ENCODE results near the gene PHLPP1.
A peak's percentile ranks its signal among the peaks of the same experiment; 100 is the strongest.

The PHLPP1 gene

DNA sequence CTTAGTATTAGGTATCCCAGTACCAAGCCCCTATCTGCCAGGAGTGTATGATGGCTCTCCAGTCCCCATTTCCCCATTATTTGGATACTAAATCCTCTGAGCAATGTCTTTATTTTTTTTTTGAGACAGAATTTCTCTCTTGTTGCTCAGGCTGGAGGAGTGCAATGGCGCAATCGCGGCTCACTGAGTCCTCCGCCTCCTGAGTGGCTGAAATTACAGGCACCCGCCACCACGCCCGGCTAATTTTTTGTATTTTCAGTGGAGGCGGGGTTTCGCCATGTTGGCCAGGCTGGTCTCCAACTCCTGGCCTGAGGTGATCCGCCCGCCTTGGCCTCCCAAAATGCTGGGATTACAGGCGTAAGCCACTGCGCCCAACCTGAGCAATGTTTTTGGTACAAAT lies 3.6 kb upstream of the PHLPP1 start:
- TF ChIP-seq, protein P1, sequence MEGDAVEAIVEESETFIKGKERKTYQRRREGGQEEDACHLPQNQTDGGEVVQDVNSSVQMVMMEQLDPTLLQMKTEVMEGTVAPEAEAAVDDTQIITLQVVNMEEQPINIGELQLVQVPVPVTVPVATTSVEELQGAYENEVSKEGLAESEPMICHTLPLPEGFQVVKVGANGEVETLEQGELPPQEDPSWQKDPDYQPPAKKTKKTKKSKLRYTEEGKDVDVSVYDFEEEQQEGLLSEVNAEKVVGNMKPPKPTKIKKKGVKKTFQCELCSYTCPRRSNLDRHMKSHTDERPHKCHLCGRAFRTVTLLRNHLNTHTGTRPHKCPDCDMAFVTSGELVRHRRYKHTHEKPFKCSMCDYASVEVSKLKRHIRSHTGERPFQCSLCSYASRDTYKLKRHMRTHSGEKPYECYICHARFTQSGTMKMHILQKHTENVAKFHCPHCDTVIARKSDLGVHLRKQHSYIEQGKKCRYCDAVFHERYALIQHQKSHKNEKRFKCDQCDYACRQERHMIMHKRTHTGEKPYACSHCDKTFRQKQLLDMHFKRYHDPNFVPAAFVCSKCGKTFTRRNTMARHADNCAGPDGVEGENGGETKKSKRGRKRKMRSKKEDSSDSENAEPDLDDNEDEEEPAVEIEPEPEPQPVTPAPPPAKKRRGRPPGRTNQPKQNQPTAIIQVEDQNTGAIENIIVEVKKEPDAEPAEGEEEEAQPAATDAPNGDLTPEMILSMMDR (IDR thresholded peaks at IDR 0.05; ENCODE audit: low read depth, low read length), result no peak
- no peak overlapping the region for H3K4me3 ChIP-seq (ENCODE audit: low read depth, low read length)

DNA sequence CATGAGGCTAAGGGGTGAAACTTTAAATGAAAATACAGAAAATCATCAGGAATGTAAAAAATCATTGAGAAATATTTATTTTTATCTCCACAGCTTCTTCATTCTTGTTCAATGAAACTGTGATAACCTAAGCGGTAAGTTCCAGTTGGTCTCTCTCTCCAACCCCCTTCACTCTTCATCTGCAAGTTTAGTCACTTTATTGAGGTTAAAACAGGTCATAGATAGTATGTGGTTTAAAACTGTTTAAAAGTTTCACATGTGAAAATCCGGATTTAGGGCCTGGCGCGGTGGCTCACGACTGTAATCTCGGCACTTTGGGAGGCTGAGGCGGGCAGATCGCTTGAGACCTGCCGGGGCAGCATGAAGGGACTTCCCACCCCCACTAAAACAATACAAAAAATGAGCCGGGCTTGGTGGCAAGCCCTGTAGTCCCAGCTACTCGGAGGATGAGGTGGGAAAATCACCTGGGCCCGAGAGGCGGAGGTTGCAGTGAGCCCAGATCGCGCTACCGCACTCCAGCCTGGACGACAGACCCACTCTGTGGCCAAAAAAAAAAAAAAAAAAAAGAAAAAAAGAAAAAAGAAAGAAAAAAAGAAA lies 1.6 kb upstream of the PHLPP1 start:
- TF ChIP-seq, protein P1 (IDR thresholded peaks at IDR 0.05; ENCODE audit: low read depth, low read length), result no peak
- H3K4me3 ChIP-seq (ENCODE audit: low read depth, low read length), result no peak overlapping the region

DNA sequence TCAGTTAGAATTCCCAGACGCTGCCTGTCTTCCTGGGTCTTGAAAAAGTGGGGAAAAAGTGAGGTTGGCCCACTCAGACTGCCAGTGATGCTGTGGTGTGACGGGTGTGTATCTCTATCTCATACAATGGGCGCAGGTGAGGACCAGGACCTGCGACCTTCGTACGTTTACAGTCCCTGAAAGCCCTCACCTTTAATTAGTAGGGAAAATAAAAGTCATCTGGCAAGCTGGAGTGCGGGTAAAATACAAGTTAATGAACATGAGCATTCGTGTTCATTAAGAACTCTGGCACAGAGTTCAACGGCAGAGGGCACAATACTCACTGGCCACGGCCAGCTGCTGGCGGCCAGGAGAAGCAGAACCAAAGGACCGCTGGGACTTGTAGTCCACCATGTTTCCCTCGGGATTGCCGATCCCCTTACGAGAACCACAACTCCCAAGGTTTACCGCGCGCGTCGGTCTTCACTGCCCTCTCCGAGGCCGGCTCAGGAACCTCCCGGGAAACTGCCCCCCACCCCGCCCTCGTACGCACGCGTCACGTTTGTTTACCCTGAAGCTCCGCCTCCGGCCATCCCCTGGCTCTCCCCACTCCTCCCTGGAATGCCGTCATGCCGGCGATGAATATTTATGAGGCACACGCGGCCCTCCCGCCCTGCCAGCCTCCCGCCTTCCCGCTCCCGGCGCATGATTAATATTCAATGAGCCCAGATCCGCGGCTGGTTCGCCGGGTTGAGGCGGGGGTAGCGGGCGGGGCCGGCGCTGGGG lies 488 bp upstream of the PHLPP1 start:
- TF ChIP-seq, protein P1 (IDR thresholded peaks at IDR 0.05; ENCODE audit: low read depth, low read length), result peak; percentile 45
- peak overlapping the region; percentile 67 for H3K4me3 ChIP-seq (ENCODE audit: low read depth, low read length)

DNA sequence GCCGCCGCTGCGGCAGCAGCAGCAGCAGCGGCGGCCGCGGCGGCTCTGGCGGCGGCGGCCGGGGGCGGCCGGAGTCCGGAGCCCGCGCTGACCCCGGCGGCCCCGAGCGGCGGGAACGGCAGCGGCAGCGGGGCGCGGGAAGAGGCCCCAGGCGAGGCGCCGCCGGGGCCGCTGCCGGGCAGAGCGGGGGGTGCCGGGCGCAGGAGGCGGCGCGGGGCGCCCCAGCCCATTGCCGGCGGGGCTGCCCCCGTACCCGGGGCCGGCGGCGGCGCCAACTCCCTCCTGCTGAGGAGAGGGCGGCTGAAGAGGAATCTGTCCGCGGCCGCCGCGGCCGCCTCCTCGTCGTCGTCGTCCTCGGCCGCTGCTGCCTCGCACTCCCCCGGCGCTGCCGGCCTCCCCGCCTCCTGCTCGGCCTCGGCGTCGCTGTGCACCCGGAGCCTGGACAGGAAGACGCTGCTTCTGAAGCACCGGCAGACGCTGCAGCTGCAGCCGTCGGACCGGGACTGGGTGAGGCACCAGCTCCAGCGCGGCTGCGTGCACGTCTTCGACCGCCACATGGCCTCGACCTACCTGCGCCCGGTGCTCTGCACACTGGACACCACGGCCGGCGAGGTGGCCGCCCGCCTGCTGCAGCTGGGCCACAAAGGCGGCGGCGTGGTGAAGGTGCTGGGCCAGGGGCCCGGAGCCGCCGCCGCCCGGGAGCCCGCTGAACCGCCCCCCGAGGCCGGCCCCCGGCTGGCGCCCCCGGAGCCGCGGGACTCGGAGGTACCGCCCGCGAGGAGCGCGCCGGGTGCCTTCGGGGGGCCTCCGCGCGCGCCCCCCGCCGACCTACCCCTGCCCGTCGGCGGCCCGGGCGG lies 646 bp downstream of the PHLPP1 start:
- peak overlapping the region; percentile 67 for H3K4me3 ChIP-seq (ENCODE audit: low read depth, low read length)
- TF ChIP-seq, protein P1 (IDR thresholded peaks at IDR 0.05; ENCODE audit: low read depth, low read length), result no peak

DNA sequence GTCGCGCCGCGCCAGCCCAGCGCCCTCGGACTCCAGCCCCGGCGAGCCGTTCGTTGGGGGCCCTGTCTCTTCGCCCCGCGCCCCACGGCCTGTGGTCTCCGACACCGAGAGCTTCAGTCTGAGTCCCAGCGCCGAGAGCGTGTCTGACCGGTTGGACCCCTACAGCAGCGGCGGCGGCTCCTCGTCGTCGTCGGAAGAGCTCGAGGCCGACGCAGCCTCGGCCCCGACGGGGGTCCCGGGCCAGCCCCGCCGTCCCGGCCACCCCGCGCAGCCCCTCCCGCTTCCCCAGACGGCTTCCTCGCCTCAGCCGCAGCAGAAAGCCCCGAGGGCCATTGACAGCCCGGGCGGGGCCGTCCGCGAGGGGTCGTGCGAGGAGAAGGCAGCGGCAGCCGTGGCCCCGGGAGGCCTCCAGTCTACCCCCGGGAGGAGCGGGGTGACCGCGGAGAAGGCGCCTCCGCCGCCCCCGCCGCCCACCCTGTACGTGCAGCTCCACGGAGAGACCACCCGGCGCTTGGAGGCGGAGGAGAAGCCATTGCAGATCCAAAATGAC lies 1.4 kb downstream of the PHLPP1 start:
- TF ChIP-seq, protein P1 (IDR thresholded peaks at IDR 0.05; ENCODE audit: low read depth, low read length), result no peak

DNA sequence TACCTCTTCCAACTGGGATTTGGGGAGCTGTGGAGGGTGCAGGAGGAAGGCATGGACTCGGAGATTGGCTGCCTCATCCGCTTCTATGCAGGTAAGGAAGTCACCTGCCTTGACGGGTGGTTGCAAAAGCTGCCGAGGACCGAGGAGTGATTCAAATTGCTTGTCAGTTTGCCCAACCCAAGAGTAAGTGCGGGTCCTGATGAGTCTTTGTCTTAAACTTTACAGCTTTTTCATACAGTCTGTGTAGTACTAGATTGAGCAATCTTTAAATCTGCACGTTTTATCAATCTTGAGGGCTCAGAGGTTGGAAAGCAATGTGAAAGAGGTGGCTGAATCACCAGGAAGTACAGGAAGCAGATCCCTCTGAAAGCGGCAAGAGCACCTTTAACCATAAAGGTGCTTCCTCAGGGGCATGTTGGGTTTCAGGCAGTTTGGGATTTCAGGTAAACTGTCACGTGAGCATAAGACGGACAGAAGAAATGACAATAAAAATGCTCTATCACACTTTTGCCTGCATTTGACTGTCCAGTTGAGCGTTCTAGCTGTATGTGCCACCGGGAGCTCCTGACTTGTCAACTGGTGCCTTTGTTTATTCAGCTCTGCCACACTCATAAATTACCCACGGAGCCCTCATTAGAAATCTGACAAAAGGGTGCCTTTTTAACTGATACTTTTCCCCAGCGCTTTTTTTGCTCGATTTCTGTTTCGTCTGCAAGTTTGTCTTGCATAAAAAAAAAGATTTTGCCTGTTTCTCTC lies 2.0 kb downstream of the PHLPP1 start:
- TF ChIP-seq, protein P1 (IDR thresholded peaks at IDR 0.05; ENCODE audit: low read depth, low read length), result no peak
- H3K4me3 ChIP-seq (ENCODE audit: low read depth, low read length), result peak overlapping the region; percentile 63

More for the DNA sequence above, 1.4 kb downstream of the PHLPP1 start:
- H3K4me3 ChIP-seq (ENCODE audit: low read depth, low read length), result peak overlapping the region; percentile 63

All from WI38 (cell line).